Middle frontal gyrus (tissue), 1 donor: ENCODE data around the gene ME3.

Source experiments
- DNase-seq: peaks from one replicate; pipeline ENCODE4 v3.0.0-alpha.2; 2015; ENCODE audit warnings: low spot score; ENCODE audit errors: extremely low spot score

ME3 gene

DNA sequence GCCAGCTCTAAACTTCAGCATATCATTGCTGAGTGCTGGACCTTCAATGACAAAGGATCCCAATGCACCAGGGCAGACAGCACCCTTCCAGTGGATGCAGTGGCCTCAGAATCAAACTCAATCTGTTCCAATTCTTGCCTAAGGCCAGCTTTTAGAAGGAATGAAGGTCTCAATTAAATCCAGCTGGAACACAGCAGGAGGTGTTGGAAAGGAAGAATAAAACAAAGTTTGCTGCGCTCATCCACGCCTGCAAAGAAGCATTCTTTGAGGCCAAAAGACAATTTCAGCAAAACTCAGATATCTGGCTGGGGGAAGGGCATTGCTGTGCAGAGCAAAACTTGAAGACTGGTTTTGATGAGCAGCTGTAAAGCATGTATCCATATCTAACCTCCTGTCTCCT lies 177.1 kb downstream of the ME3 start:
- no peak for DNase-seq

DNA sequence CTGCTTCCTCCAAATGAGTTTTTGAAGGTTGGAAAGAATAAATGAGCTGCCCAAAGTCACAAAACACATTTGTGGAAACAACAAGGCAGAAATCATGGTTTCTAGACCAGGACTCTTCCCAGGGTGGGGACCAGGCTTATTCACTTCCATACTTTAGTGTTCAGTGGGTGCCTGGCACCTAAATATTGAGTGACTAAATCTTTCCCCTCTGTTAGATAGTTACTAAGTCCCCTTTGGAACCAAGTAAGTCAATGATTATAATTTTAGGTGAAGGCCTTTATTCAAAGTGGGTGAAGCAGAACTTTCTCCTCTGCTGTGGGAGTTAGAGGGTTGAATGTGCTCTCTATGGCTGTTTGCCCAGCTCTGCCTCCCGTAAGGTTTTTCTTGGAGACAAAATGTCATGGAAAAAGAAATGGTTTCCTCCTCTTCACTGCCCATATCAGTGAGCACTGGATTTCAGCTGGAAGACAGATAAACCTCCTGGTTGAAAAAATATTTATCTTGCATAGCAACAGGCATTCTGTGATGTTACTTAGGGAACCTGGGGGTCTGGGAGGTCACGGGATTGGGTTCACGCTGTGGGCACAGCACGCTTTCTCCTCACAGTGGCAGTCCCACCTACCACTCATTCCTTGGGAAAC lies 179.9 kb downstream of the ME3 start:
- DNase-seq = no peak

DNA sequence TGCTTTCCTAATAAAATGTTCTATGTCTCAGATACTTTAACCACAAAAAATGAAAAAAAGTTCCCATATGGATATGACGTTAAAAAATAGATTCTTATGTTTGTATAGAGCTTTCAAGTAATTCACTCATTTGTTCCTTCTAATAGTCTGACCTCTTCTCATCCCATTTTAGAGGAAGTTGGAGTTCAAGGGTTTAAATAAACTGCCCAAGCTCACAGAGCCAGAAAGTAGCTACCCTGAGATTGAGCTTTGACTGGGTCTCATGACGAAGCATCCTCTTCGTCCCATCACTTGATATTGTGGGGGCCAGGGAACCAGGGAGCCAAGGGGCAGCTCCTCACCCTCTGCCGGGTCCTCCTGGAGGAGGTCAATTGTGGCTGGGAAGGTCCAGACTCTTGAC lies 181.4 kb downstream of the ME3 start:
- DNase-seq = no peak

DNA sequence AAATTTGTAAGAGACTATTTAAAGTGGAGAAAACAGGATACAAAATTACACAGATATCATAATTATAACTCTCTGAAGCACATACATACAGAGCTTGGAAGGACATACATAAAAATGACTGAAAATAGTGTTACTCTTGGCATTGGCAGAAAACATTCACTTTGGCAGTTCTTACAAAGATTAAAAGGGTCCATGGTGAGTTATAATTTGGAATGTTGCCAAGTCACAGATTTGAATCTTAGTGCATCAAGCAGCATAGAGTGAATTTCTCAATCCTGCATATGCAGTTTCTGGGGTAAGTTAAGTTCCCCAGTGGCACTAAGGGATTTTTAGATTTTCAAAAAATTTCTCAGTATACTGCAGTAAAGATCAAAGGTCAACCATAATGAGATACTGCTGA lies 181.8 kb downstream of the ME3 start:
- DNase-seq = no peak

DNA sequence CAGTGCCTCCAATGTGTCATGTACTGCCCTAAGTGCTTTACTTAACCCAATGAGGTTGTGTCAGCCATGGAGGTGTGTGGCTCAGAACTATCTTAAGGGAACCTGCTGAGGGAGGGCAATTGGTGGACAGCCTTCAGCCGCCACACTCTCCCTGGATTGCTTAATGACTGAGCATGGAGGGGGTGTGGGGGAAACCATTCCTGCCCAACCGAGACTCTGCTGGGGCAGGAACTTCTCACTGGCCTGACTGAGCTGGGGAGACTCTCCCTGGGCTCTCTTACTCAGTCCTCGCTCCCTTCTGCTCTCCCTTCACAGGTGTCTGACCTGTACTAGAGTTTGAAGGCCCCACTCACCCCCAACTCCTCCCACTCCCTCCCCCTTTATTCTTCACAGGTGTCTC lies 183.0 kb downstream of the ME3 start:
- no peak for DNase-seq

DNA sequence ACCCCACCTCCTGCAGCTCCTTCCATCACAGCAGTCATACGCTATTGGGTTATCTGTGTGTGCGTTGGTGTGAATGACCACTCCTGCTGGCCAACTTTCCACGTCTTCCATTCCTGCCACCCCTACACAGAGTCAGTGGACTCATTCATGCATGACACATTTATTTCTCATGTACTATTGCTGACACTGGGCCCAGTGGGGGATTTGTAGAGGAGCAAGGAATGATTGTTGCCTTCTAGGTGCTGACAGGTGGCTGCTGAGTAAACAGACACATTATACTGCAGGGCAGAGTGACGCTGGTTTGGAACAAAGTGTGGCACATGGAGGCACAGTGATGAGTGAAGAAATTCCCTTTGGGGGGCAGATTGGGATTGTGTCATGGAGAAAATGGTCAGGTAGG lies 183.9 kb downstream of the ME3 start:
- no peak for DNase-seq

DNA sequence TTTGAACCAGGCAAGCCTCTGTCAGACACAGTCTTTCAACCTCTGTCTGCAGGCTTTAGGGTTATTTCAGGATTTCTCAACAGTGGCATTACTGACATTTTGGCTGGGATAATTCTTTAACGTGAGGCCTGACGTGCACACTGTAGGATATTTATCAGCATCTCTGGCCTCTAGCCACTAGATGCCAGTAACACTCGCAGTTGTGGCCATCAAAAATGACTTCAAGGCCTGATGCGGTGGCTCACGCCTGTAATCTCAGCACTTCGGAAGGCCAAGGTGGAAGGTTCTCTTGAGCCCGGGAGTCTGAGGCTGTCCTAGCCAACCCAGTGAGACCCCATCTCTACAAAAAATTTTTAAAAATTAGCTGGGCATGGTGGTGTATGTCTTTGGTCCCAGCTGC lies 184.7 kb downstream of the ME3 start:
- no peak for DNase-seq

DNA sequence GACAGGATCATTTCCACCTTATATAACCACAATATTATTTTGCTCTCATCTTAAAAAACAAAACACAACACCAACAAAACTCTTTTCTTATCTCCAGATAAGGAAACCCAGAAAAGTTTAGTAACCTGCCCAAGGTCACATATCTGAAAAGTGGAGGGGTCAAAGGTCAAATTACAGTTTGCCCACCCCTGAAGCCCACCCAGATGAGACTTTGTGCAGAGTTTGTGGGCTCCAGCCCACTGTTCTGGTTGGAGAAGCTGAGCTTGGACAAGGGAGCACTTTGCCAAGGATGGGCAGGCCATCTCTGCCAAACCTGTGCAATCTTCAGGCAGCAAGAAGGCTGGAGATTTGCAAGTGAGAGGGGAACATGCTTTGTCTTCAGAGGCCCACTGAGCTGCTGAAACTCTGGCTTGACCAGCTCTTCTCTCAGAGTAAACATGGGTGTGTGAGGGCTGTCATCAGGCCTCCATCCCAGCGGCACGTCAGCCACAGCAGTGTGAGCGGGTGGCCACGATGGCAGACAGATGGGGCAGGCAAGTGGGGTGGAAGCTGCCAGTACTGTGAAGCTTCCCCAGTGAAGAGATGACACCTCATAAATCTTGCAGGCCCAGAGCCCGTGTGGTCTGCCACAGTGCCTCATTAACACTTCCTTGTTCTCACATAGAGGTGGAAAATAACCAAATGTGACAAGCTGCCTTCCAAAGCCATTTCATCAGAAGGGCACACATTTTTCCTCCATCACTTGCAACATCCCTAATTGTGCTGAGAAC lies 186.0 kb downstream of the ME3 start:
- no peak for DNase-seq

DNA sequence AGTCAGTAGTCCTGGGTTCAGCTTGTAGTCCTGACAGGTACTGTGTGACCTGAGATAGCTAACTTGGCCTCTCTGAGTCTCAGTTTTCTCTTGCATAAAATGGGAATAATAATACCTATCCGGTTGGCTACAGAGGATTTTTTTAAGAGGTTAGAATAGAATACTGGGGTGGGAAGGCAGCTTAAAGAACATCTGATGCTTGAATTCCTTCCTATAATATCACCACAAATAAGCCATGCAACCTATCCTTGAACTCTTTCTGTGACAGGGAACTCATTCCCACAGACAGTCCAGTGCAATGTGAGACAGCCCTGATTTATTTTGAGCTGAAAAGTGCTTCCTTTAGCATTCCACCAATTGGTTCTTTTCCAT lies 187.6 kb downstream of the ME3 start:
- no peak for DNase-seq

DNA sequence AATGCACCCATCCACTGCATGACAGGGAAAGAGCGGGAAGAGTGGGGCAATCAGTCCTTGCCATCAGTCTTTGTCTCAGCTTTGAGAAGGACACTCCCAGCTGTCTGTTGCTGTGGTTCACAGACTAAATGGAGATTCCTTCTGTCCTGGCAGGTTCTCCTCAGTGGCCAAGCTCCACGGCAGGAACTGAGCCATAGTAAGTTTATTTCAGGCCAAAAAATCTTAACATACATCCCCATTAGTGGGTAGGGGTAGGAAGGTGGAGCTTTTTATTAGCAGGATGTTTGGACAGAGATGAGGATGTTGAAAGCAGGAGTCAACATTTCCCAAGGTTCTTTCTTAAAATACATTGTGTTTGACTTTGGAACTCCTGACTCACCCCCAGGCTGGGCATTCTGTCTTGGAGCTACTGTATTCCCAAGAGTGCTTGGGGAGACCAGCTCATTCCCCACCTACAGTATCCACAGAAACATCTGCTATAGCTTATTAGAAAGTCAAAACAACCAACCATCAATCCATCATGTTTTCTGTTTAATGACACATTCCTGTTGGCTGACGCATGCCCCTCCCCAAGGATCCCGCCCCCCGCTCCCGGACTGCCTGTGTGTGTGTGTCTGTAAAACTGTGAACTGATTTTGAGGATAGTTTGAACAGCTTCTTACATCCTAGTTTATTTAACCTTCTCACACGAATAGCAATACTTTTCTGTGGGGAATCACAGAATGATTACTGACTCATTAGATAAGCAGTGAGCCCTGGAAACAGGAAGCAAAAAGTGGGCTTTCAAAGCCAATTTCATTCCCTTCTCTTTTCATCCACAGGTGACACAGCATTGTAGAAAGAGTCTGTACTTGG lies 188.2 kb downstream of the ME3 start:
- no peak for DNase-seq

DNA sequence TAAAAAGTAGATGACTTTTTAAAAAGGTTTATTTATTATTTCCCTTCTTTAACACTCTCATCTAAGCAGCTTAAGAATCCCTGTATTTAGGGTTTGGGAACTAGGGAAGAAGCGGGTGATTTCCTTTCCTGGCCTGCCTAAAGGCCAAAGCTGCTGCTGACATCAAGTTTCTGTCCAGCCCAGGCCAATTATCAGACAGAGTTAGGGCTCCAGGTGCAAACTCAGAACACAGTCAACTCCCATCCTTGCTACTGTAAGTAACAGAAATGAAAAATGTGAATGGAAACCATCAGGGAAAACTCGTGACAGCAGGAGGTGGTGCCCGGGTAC lies 188.8 kb downstream of the ME3 start:
- no peak for DNase-seq

DNA sequence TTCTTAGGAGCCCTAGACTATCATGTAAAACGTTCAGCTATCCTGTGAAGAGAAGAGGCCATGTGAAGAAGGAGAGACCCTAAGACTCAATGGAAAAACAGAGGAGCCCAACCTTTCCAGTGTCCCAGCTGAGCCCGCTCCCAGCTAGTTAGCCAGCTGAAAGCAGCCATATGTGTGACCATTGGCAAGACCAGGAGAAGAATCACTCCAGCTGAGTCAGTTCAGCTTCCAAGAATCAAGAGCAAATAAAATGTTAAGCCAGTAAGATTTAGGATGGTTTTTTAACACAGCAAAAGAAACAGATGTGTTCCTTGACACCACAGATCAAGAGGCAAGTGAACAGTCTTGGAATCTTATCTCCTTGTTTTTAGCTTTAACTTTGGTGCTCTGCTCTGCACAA lies 189.7 kb downstream of the ME3 start:
- no peak for DNase-seq

DNA sequence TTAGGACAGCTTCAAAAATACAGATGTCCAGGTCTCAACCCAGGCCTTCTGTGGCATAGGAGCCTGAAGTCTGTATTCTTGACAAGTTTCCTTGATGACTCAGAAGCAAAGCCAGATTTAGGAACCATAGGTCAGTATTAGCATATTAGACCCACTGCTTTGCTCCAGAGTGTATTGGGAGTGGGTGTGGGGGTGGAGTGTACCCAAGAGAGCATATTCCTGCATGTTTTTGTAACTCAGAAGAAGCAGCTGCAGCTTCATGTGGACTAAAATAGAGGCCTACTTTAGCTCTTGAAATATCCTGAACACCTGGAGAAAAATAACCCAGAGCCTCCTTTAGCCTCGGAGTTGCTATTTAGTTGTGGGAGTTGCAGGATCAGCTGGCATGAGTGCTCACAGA lies 191.0 kb downstream of the ME3 start:
- no peak for DNase-seq

DNA sequence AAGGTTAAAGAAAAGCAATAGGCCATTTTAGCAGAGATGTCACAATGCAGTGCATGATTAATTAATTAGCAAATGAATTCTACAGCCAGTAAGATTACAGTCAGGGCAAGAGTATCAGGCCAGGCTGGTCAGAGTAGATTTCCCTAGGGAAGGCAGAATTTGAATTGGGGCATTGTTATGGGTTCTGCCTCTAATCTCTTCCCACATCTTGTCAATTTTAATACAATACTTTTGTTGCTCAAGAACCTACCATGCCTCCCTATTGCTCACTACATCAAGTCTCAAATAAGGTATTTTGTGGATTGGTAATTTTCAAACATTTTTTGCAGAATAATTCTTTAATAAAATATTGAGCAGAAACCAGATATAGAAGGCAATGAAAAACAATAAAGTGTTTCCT lies 194.1 kb downstream of the ME3 start:
- DNase-seq = no peak

DNA sequence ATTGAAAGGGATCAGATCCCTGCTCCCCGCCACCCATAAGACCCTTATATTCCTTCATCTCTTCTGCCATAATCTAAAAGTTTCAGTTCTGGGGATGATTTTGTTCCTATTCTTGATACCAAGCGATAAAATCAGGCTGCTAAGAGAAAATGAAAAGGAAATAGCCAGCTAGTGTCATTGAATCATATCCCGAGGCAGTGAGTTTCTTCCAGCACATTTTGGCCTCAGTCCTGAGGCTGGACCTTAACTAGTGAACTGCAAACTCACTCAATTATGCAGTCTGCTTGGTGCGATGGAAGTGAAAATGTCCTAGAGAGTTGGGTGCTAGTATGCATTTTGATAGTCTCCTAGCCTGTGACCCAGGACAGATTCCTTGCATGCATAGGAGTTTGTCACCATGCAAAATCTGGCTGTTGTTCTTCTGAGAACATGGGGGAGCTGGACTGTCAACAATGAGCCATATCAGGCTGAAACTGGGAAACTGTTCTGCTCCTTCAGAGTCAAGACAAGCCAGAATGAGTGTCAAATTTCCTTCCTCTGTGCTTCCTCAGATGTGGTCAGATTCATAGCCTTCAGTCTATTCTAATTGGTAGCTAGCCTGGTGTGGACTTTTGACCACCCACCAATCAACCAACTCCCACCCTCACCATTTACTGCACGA lies 194.8 kb downstream of the ME3 start:
- no peak for DNase-seq

DNA sequence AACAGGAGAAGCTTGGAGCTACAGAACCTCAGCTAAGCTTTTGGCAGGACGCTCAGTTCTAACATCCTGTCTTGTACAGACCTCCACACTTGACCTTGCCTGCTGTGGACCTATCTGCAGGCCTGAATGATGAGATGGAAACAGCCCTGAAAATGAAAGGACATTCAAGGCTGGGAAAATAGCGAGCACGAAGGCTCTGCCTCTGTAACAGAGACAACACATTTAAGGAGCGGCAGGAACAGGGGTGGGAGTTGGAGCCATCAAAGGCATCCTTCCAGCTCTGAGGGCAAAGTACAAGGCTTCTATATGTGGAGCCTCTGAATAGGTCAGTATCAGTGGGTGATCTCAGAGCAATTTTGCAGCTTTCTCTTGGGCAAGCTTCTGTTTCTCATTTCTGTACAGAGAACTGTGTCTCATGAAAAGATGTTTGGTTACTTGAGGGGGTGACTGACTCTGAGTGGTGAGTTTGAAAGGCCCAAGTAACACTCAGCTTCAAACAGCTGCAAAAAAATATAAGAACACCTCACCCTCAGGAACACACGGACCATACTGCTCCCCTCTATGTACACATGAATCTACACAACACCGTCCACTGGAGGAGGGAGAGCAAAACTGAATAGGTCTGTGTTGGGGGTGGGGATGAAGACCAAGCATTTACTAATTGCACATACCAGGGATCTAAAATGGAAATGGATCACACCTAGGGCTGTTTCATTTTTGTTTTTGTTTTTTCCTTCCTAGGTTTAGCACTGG lies 196.1 kb downstream of the ME3 start:
- DNase-seq = no peak

DNA sequence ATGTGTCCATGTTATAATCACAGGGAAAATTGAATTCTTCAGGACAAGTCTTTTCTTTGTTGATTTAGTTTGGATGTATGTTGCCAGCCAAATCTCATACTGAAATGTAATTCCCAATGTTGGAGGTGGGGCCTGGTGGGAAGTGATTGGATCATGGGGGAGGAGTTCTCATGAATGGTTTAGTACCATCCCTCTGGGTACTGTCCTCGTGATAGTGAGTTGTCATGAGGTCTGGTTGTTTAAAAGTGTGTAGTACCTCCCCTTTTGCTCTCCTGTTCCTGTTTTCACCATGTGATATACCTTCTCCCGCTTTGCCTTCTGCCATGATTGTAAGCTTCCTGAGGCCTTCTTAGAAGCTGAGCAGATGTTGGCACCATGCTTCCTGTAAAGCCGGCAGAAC lies 197.4 kb downstream of the ME3 start:
- DNase-seq = no peak

DNA sequence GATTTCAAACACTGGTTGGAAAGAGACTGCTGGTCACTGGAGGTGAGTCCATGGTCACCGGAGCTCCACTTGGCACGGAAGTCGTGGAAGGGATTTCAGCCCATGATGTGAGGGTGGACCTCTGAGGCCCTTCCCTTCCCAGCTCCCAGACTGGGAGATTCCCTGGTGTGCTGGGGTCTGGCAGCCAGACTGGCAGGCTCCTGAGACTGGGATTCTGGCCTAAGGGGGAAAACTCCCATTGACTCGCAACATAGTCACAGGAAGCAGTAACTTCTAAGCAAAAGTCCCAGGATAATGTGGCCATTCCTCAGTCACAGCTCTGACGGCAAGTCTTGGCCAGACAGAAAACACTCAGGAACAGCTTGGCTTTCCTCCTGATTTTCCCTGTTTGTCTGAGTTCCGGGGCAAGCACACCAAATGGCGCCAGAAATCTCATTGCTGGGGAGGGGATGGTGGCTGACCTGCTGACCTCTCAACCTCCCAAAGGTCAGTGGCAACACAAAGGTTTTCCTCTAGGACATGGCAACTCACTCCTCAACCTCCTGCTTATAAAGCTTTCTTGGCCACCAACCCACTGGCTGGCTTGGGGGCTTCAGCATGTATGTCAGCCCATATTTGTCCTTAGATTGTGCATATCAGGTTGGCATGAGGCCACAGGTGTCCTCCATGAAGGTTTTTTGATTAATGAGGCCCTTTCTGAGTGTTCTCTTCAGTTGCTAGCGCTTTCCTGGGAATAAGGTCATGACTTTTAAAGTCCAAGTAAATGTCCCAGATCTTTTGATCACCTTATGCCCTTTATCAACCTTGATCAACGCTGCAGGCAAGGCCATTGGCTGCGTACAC lies 198.2 kb downstream of the ME3 start:
- DNase-seq = no peak

DNA sequence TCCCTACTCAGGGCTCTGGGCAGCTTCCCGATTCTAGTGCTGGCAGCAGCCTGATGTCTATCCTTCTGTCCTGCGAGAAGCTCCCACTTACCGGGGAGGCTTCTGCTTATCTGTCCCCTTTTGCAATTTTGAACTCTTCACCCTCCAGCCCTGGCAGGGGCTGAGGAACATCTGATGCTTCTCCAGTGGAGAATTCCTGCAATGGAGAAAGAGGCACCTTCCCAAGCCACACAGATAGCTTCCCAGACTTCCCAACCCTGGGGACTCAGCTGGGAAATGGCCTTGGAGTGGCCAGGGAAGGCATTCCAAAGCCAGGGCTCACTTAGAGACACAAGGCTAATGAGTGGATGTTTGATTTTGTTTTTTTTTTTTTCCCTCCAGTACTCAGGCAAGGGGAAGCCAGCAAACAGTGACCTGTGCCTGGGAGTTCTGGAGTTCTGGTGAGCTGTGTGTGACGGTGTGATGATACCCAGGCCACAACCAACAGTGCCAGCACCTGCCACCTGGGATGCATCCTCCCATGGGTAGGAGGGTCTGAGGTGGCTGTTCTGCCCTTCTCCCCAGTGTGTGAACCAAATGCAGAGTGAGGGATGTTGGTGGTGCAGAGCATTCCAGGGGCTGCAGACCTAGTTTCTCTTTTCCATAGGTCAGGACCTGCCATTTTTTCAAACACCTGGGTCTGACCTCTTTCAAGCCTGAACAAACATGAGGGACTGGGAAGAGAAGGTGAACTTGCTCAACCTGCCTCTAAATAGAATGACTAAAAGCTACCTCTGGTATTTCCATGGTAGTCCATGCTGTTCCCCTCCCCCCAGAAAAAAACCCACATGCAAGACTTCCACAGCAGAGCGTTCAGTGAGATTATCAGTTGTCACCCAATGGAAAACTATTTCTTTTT lies 202.7 kb downstream of the ME3 start:
- DNase-seq = no peak
